K562 (cell line): Measurements from ENCODE around the gene MAPK8IP2. TPM values are rescaled to one million over a fixed set of nuclear protein-coding genes. Genes with fewer than 3 reads are reported as not detected.
A peak's percentile ranks its signal among the peaks of the same experiment; 100 is the strongest.

ENCODE experiments used
- ATAC-seq: fragments of 200-7000 bp; cut with Tn5 transposase; 3 replicates; pipeline ENCODE4 v1.9.1; 2020; ENCODE audit warnings: moderate library complexity
- BruUV-seq: library from RNA; stranded (reverse); fragments of 400-500 nt; replicated peaks from 2 replicates; lab custom pipeline; 2021; lab: Mats Ljungman, UMichigan
- CTCF ChIA-PET: fragments of 300-600 bp; formaldehyde crosslinking; extraction: SDS; loops from one replicate; lab custom pipeline; 2021; ENCODE audit warnings: low intra/inter-chr PET ratio; lab: Yijun Ruan, JAX
- POLR2A ChIA-PET: fragments of 300-600, 350-650 bp; sonication (Branson Sonifier 250); formaldehyde crosslinking; extraction: SDS; loops from one replicate; lab custom pipeline; 2021; ENCODE audit warnings: antibody characterized with exemption, inconsistent platforms; lab: Yijun Ruan, JAX
- DNase-seq, 4 experiments: peaks; one replicate each; pipeline versions ENCODE4 v3.0.0 to v3.0.0-alpha.2; 2011 to 2018; ENCODE audit warnings: low spot score in 3 of 4, mixed read lengths in 3 of 4; ENCODE audit errors: extremely low read depth in 1 of 4
- FAIRE-seq: peaks from 2 replicates; lab custom pipeline; 2011; peaks lifted over from hg19 to GRCh38; lab: Jason Lieb, UNC
- H2AFZ ChIP-seq: 2 replicates; pipeline ENCODE4 v1.6.0; 2011; ENCODE audit warnings: low read depth, low read length, control low read depth, inconsistent platforms
- H3K27ac ChIP-seq: fragments of 200-600 bp; 3 replicates; pipeline ENCODE4 v1.8.0; 2011; ENCODE audit warnings: low read depth, mild to moderate bottlenecking, control low read depth, inconsistent platforms, low read length, moderate library complexity, mixed read lengths; ENCODE audit errors: extremely low read depth
- H3K27me3 ChIP-seq, 2 experiments: fragments of 300-600 bp in 1 of 2; 2 replicates in 1 of 2; 3 replicates in 1 of 2; pipeline versions ENCODE4 v1.6.0 to v1.8.0; 2011; ENCODE audit warnings: inconsistent platforms in 2 of 2, low read length in 2 of 2, mild to moderate bottlenecking in 1 of 2, mixed read lengths in 1 of 2, moderate library complexity in 1 of 2; ENCODE audit not compliant: control insufficient read depth in 2 of 2, insufficient read depth in 2 of 2
- H3K36me3 ChIP-seq: fragments of 300-600 bp; 3 replicates; pipeline ENCODE4 v1.8.0; 2011; ENCODE audit warnings: mild to moderate bottlenecking, low read length, inconsistent platforms; ENCODE audit not compliant: control insufficient read depth, insufficient read depth
- H3K4me1 ChIP-seq, 2 experiments: fragments of 200-600 bp in 1 of 2; replicated peaks in 1 of 2; 2 replicates in 1 of 2; 3 replicates in 1 of 2; pipeline versions ENCODE4 v1.5.1 to v1.8.0; 2011; ENCODE audit warnings: inconsistent platforms in 2 of 2, low read length in 2 of 2, mild to moderate bottlenecking in 1 of 2, mixed read lengths in 1 of 2, moderate library complexity in 1 of 2; ENCODE audit not compliant: control insufficient read depth in 2 of 2, insufficient read depth in 2 of 2
- H3K4me2 ChIP-seq: 2 replicates; pipeline ENCODE4 v1.6.1; 2011; ENCODE audit warnings: low read length, control low read depth, inconsistent platforms, mixed read lengths; ENCODE audit not compliant: insufficient read depth
- H3K4me3 ChIP-seq: fragments of 200-600 bp; sonication (generic), shearing (Covaris generic); 2 replicates; pipeline ENCODE4 v1.5.1; 2016; ENCODE audit warnings: control low read depth, inconsistent platforms
- H3K79me2 ChIP-seq: fragments of 200-600 bp; 3 replicates; pipeline ENCODE4 v1.8.0; 2011; ENCODE audit warnings: low read length, inconsistent platforms; ENCODE audit not compliant: control insufficient read depth, insufficient read depth
- H3K9ac ChIP-seq, 2 experiments: 2 replicates each; pipeline versions ENCODE4 v1.6.0 to v1.6.1; 2011; ENCODE audit warnings: low read depth in 2 of 2, low read length in 2 of 2, control low read depth in 1 of 2, inconsistent platforms in 1 of 2, mild to moderate bottlenecking in 1 of 2, mixed read lengths in 1 of 2; ENCODE audit not compliant: insufficient read depth in 1 of 2
- H3K9me1 ChIP-seq: one replicate; pipeline ENCODE4 v1.6.0; 2011; ENCODE audit warnings: inconsistent platforms, mild to moderate bottlenecking, low read length, moderate library complexity; ENCODE audit not compliant: control insufficient read depth, insufficient read depth
- H3K9me3 ChIP-seq: replicated peaks from 2 replicates; pipeline ENCODE4 v1.5.1; 2011; ENCODE audit warnings: low read depth, low read length, inconsistent platforms; ENCODE audit not compliant: control insufficient read depth, insufficient read depth
- H4K20me1 ChIP-seq: replicated peaks from 2 replicates; pipeline ENCODE4 v1.6.1; 2011; ENCODE audit warnings: low read length, inconsistent platforms, mixed read lengths; ENCODE audit not compliant: control insufficient read depth, insufficient read depth
- EP400 ChIP-seq: fragments of 450-650 bp; IDR thresholded peaks from 2 replicates; pipeline ENCODE4 v1.6.1; 2017; ENCODE audit warnings: antibody characterized with exemption, mild to moderate bottlenecking, moderate library complexity
- SPI1 ChIP-seq: IDR thresholded peaks from 2 replicates; pipeline ENCODE4 v1.6.1; 2011; ENCODE audit warnings: low read depth, low read length, control low read depth, borderline replicate concordance
- ZNF431 ChIP-seq: sonication (generic); formaldehyde crosslinking; IDR thresholded peaks from 2 replicates; pipeline ENCODE4 v1.8.0; 2022; ENCODE audit warnings: mild to moderate bottlenecking, missing genetic modification reagents
- WGBS: fragments of 100-300 bp; shearing (Covaris generic); methylation state at CpG from one replicate; pipeline ENCODE4 v1.1.6; 2016; ENCODE audit warnings: low coverage, mixed read lengths; ENCODE audit not compliant: insufficient coverage; ENCODE audit errors: missing lambda C conversion rate; 5-methylcytosine and 5-hydroxymethylcytosine counted together
- in situ Hi-C: fragments of 300-500 bp; cut with MboI; formaldehyde crosslinking; loops from 4 replicates; pipeline ENCODE4 v1.15.0; 2018; ENCODE audit warnings: inconsistent platforms, mixed read lengths
- intact Hi-C: fragments of 100-400 bp; cut with micrococcal nuclease; formaldehyde crosslinking; loops from 2 replicates; pipeline ENCODE4 v1.14.2; 2022
- polyA plus RNA-seq, 8 experiments: library from polyadenylated mRNA; depleted of rRNA in 4 of 8; stranded (reverse) in 5 of 8; unstranded in 3 of 8; fragments of >200 nt; fragmentation: Nextera tagmentation in 2 of 8; fragmentation: Illumina TruSeq in 1 of 8; extraction: Ambion mirVana in 2 of 8; extraction: Trizol in 1 of 8; gene quantifications; 2 replicates each; pipeline versions ENCODE4 v1.2.1 to v1.2.3, GENCODE V29; 2011 to 2014; ENCODE audit warnings: inconsistent platforms in 1 of 8, missing spikeins in 1 of 8
- total RNA-seq, 7 experiments: library from RNA; depleted of rRNA in 6 of 7; stranded (reverse); fragments of >200 nt in 6 of 7; fragmentation: Illumina TruSeq in 2 of 7; extraction: Trizol in 2 of 7; gene quantifications; 2 replicates each; pipeline versions ENCODE4 v1.2.1 to v1.2.3, GENCODE V29; 2011 to 2021; ENCODE audit warnings: low replicate concordance in 1 of 7
- TF ChIP-seq, protein P1 (sequence below): sonication (generic); formaldehyde crosslinking; IDR thresholded peaks from 2 replicates; pipeline ENCODE4 v1.8.1; 2022; ENCODE audit warnings: missing genetic modification reagents

MAPK8IP2 gene
- total and polyA plus RNA-seq, 9 of the 15 experiments (the other 6 are each of a cell fraction or from before 2014, with no cell fraction given) = 0.01 to 0.47 (median 0.07) TPM; not detected in 2

DNA sequence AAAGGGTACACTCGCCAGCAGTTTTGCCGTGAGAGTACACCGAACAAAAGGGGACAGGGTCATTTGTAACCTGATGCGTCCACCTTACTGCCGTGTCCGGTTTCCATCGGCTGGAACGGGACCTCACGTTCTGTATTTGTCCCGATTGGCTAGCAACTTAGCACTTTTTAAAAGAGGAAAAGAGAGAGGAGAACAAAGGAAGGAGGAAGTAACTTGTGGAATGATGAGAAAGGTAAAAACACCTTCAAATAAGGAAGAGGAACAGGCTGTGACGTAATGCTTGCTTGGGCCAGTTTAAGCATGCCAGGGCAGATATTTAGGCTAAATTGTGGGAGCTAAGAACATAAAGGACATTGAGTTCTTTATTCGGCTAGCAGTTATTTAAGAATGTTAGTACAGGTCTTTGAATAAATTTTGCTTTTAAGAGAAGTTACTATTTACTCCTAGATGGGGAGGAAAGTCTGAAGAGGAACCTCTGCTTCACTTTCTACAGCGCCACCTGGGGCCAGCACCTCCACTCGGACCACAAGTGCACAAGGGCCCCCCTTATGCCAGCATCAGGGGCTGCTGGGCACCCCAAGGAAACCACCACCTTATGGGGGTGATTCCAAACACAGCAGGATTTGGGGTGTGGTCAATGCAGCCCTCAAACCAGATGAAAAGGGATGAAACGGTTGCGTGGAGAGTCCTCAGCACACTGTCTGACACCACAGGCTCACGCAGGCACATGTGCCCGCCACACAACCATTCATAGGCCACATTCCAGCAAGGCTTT, 21.5 kb downstream of the MAPK8IP2 start (continued):
- TF ChIP-seq ZNF431 (no peak), SPI1 (peak; percentile 9; the same call in 1 of the 2 replicates)
- TF ChIP-seq, all 486 proteins: peak for 6

DNA sequence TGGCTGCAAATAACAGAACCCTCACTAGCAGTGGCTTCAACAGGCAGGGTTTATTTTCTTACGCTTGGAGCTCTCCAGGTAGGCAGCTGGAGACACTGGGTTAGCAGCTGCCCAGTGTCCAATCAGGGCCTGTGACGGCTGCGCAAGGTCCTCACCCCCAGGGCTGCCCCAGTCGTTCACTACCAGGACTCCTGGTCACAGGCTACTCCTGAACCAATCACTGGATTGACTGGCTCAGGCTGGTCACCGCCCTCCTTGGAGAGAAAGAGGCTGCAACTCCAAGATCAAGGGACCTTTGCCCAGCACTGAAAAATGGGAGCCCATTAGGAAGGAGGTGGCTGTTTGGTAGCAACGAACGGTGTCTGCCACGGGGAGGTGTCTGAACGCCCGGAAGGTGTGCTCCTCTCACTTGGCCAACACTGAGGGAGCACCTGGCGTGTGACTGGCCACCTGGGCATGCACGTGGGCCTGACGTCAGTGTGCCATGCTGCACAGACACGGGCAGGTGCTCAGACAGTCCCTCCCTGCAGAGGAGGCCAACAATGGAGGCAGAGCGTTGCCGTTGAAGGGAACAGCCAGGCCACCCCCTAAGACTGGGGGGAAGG, 22.2 kb downstream of the MAPK8IP2 start:
- FAIRE-seq = no peak
- Histone ChIP-seq H3K9ac (no peak overlapping the region; a peak in 1 of 4 replicates), H3K27ac (no peak overlapping the region)

More for the DNA sequence above, 22.2 kb downstream of the MAPK8IP2 start:
- H3K9me3 ChIP-seq = no peaks in the 10 kb centered on the region
- TF ChIP-seq, protein P1, sequence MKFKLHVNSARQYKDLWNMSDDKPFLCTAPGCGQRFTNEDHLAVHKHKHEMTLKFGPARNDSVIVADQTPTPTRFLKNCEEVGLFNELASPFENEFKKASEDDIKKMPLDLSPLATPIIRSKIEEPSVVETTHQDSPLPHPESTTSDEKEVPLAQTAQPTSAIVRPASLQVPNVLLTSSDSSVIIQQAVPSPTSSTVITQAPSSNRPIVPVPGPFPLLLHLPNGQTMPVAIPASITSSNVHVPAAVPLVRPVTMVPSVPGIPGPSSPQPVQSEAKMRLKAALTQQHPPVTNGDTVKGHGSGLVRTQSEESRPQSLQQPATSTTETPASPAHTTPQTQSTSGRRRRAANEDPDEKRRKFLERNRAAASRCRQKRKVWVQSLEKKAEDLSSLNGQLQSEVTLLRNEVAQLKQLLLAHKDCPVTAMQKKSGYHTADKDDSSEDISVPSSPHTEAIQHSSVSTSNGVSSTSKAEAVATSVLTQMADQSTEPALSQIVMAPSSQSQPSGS (CRISPR knock-in tag) = no peak
- TF ChIP-seq EP400 = no peak
- TF ChIP-seq, all 486 proteins: peak for 0
- Histone ChIP-seq H3K36me3 (no peaks in the 10 kb centered on the region), H3K4me2 (no peak overlapping the region), H2AFZ (no peak overlapping the region), H3K79me2 (no peaks in the 10 kb centered on the region), H3K27me3 (no peaks in the 10 kb centered on the region), H4K20me1 (no peaks in the 10 kb centered on the region), H3K4me3 (no peak overlapping the region), H3K4me1 (peaks cover 12 to 33% of the 10 kb centered on the region in 2 experiments; a peak in 3 of 5 replicates), H3K9me1 (no peaks in the 10 kb centered on the region)
- no TSS peak for BruUV-seq
- CTCF ChIA-PET = interaction anchor here (4.9 kb wide), 1 partner anchor 46 kb away, joined by 51 read pairs; no protein-coding TSS in a partner anchor
- DNase-seq (peak in 1 of 4 experiments; percentile 5), ATAC-seq (no peak)
- WGBS = 17% methylated on average over 13 of the region's 16 CpGs
- POLR2A ChIA-PET = no interaction called here
- in situ Hi-C loops = no loop called here
- intact Hi-C loops = loop anchor here (5.0 kb wide), 1 partner anchor 69 kb away; no protein-coding TSS in a partner anchor
